Mucosa of stomach (tissue), 1 donor: ENCODE measurements around the gene BEST3.

ENCODE experiments used
- H3K27me3 ChIP-seq: one replicate; pipeline ENCODE4 v1.7.0; 2013; ENCODE audit warnings: mild to moderate bottlenecking, low read length; ENCODE audit not compliant: control insufficient read depth, insufficient read depth
- H3K36me3 ChIP-seq: one replicate; pipeline ENCODE4 v1.7.0; 2013; ENCODE audit warnings: low read length; ENCODE audit not compliant: control insufficient read depth, insufficient read depth
- H3K4me1 ChIP-seq: one replicate; pipeline ENCODE4 v1.7.0; 2013; ENCODE audit warnings: mild to moderate bottlenecking, low read length; ENCODE audit not compliant: control insufficient read depth, insufficient read depth
- H3K4me3 ChIP-seq: one replicate; pipeline ENCODE4 v1.7.0; 2013; ENCODE audit warnings: low read length
- H3K9ac ChIP-seq: one replicate; pipeline ENCODE4 v1.7.0; 2013; ENCODE audit warnings: mild to moderate bottlenecking, low read length, moderate library complexity
- H3K9me3 ChIP-seq: one replicate; pipeline ENCODE4 v1.7.0; 2013; ENCODE audit warnings: mild to moderate bottlenecking, low read length, moderate library complexity; ENCODE audit not compliant: control insufficient read depth
- donor health status: Pancreatic carcinoma.

Gene BEST3

GRCh38 chr12:69658203-69658602 lies 40.9 kb downstream of the BEST3 start:
- no peaks in the 10 kb centered on the region for H3K9me3 ChIP-seq

GRCh38 chr12:69657376-69658137 lies 41.5 kb downstream of the BEST3 start:
- no peak overlapping the region for H3K9ac ChIP-seq
- H3K9me3 ChIP-seq, result no peaks in the 10 kb centered on the region
- H3K36me3 ChIP-seq, result no peaks in the 10 kb centered on the region
- H3K4me1 ChIP-seq, result no peaks in the 10 kb centered on the region
- no peak overlapping the region for H3K4me3 ChIP-seq
- H3K27me3 ChIP-seq, result peaks cover 3% of the 10 kb centered on the region

More at GRCh38 chr12:69658203-69658602, 40.9 kb downstream of the BEST3 start:
- Histone ChIP-seq H3K4me3 (no peak overlapping the region), H3K4me1 (no peaks in the 10 kb centered on the region), H3K36me3 (no peaks in the 10 kb centered on the region), H3K9ac (no peak overlapping the region), H3K27me3 (peaks cover 3% of the 10 kb centered on the region)

- H3K36me3 ChIP-seq, result no peaks in the 10 kb centered on the region
- H3K4me3 ChIP-seq, result no peak overlapping the region
- no peaks in the 10 kb centered on the region for H3K4me1 ChIP-seq
- H3K9ac ChIP-seq, result no peak overlapping the region
- no peaks in the 10 kb centered on the region for H3K9me3 ChIP-seq
- H3K27me3 ChIP-seq, result no peaks in the 10 kb centered on the region
Observed at GRCh38 chr12:69655616-69656340, 43.3 kb downstream of the BEST3 start.

- H3K27me3 ChIP-seq, result no peaks in the 10 kb centered on the region
- no peak overlapping the region for H3K9ac ChIP-seq
- no peaks in the 10 kb centered on the region for H3K4me1 ChIP-seq
- H3K9me3 ChIP-seq, result no peaks in the 10 kb centered on the region
- no peak overlapping the region for H3K4me3 ChIP-seq
- no peaks in the 10 kb centered on the region for H3K36me3 ChIP-seq
Observed at GRCh38 chr12:69653703-69654102, 45.4 kb downstream of the BEST3 start.

GRCh38 chr12:69651922-69652321 lies 47.2 kb downstream of the BEST3 start:
- Histone ChIP-seq H3K27me3 (no peaks in the 10 kb centered on the region), H3K4me3 (no peak overlapping the region), H3K4me1 (no peaks in the 10 kb centered on the region), H3K9ac (no peak overlapping the region), H3K9me3 (no peaks in the 10 kb centered on the region), H3K36me3 (no peaks in the 10 kb centered on the region)

GRCh38 chr12:69649529-69649928 lies 49.6 kb downstream of the BEST3 start:
- no peaks in the 10 kb centered on the region for H3K9me3 ChIP-seq
- H3K4me1 ChIP-seq, result no peaks in the 10 kb centered on the region
- H3K4me3 ChIP-seq, result no peak overlapping the region
- H3K27me3 ChIP-seq, result no peaks in the 10 kb centered on the region
- H3K36me3 ChIP-seq, result no peaks in the 10 kb centered on the region
- no peak overlapping the region for H3K9ac ChIP-seq

GRCh38 chr12:69648476-69648875 lies 50.6 kb downstream of the BEST3 start:
- Histone ChIP-seq H3K27me3 (no peaks in the 10 kb centered on the region), H3K9ac (no peak overlapping the region), H3K4me1 (no peaks in the 10 kb centered on the region), H3K9me3 (no peaks in the 10 kb centered on the region), H3K36me3 (no peaks in the 10 kb centered on the region), H3K4me3 (no peak overlapping the region)

GRCh38 chr12:69647178-69647577 lies 51.9 kb downstream of the BEST3 start:
- Histone ChIP-seq H3K9ac (no peak overlapping the region), H3K36me3 (no peaks in the 10 kb centered on the region), H3K4me1 (no peaks in the 10 kb centered on the region), H3K9me3 (no peaks in the 10 kb centered on the region), H3K4me3 (no peak overlapping the region), H3K27me3 (no peaks in the 10 kb centered on the region)

GRCh38 chr12:69645031-69645430 lies 54.1 kb downstream of the BEST3 start:
- no peak overlapping the region for H3K9ac ChIP-seq
- no peak overlapping the region for H3K4me3 ChIP-seq
- no peaks in the 10 kb centered on the region for H3K36me3 ChIP-seq
- no peaks in the 10 kb centered on the region for H3K9me3 ChIP-seq
- no peaks in the 10 kb centered on the region for H3K27me3 ChIP-seq
- H3K4me1 ChIP-seq, result no peaks in the 10 kb centered on the region

GRCh38 chr12:69644511-69644910 lies 54.6 kb downstream of the BEST3 start:
- Histone ChIP-seq H3K27me3 (no peaks in the 10 kb centered on the region), H3K4me3 (no peak overlapping the region), H3K9me3 (no peaks in the 10 kb centered on the region), H3K9ac (no peak overlapping the region), H3K36me3 (no peaks in the 10 kb centered on the region), H3K4me1 (no peaks in the 10 kb centered on the region)

GRCh38 chr12:69642531-69642930 lies 56.6 kb downstream of the BEST3 start:
- Histone ChIP-seq H3K9me3 (no peaks in the 10 kb centered on the region), H3K9ac (no peak overlapping the region), H3K4me1 (no peaks in the 10 kb centered on the region), H3K4me3 (no peak overlapping the region), H3K27me3 (no peaks in the 10 kb centered on the region), H3K36me3 (no peaks in the 10 kb centered on the region)

GRCh38 chr12:69641546-69641945 lies 57.6 kb downstream of the BEST3 start:
- Histone ChIP-seq H3K27me3 (no peaks in the 10 kb centered on the region), H3K9me3 (no peaks in the 10 kb centered on the region), H3K36me3 (no peaks in the 10 kb centered on the region), H3K9ac (no peak overlapping the region), H3K4me3 (no peak overlapping the region), H3K4me1 (no peaks in the 10 kb centered on the region)
